HEK293 (cell line): Measurements from ENCODE around the gene KIAA0513.

Source experiments
- CTCF ChIA-PET: fragments of 350-600 bp; formaldehyde crosslinking; extraction: SDS; loops from one replicate; lab custom pipeline; 2021; ENCODE audit warnings: antibody characterized with exemption; lab: Yijun Ruan, JAX
- POLR2A ChIA-PET: fragments of 300-600 bp; formaldehyde crosslinking; extraction: SDS; loops from one replicate; lab custom pipeline; 2020; ENCODE audit warnings: antibody characterized with exemption, inconsistent platforms; lab: Yijun Ruan, JAX
- H3K27ac ChIP-seq: fragments of 200-500 bp; sonication (Bioruptor generic); 2 replicates; pipeline ENCODE4 v1.5.1; 2014; ENCODE audit warnings: low read depth, low read length, control low read depth, inconsistent platforms; ENCODE audit errors: extremely low read depth
- H3K36me3 ChIP-seq, 2 experiments: fragments of 200-500 bp in 1 of 2; sonication (Bioruptor generic) in 1 of 2; 1 replicate in 1 of 2; 2 replicates in 1 of 2; pipeline ENCODE4 v1.5.1; 2014 to 2017; ENCODE audit warnings: inconsistent platforms in 2 of 2, low read length in 2 of 2; ENCODE audit not compliant: control insufficient read depth in 2 of 2, insufficient read depth in 1 of 2
- H3K4me1 ChIP-seq: fragments of 200-500 bp; sonication (Bioruptor generic); 2 replicates; pipeline ENCODE4 v1.5.1; 2014; ENCODE audit warnings: mild to moderate bottlenecking, low read length, inconsistent platforms; ENCODE audit not compliant: control insufficient read depth, insufficient read depth
- H3K4me3 ChIP-seq: 2 replicates; pipeline ENCODE4 v1.5.1; 2011; ENCODE audit warnings: low read depth, mild to moderate bottlenecking, control low read depth, low read length, moderate library complexity
- H3K9me3 ChIP-seq: fragments of 200-500 bp; sonication (Bioruptor generic); 2 replicates; pipeline ENCODE4 v1.5.1; 2014; ENCODE audit warnings: low read depth, low read length, inconsistent platforms; ENCODE audit not compliant: control insufficient read depth, insufficient read depth
- GFI1B ChIP-seq: fragments of 450-650 bp; formaldehyde crosslinking; IDR thresholded peaks from 2 replicates; pipeline ENCODE4 v1.5.1; 2016; ENCODE audit warnings: missing biosample characterization, missing genetic modification characterization
- HOXA7 ChIP-seq: sonication (generic); formaldehyde crosslinking; IDR thresholded peaks from 2 replicates; pipeline ENCODE4 v1.8.1; 2022; ENCODE audit warnings: missing genetic modification reagents, borderline replicate concordance
- OVOL3 ChIP-seq: fragments of 450-650 bp; formaldehyde crosslinking; IDR thresholded peaks from 2 replicates; pipeline ENCODE4 v1.5.1; 2016; ENCODE audit warnings: missing biosample characterization, missing genetic modification characterization
- PRDM10 ChIP-seq: fragments of 450-650 bp; formaldehyde crosslinking; IDR thresholded peaks from 2 replicates; pipeline ENCODE4 v1.5.1; 2016; ENCODE audit warnings: missing biosample characterization, missing genetic modification characterization
- REST ChIP-seq: fragments of 450-650 bp; formaldehyde crosslinking; IDR thresholded peaks from 2 replicates; pipeline ENCODE4 v1.5.1; 2016; ENCODE audit warnings: missing biosample characterization, missing genetic modification characterization
- SCRT2 ChIP-seq: fragments of 450-650 bp; formaldehyde crosslinking; IDR thresholded peaks from 2 replicates; pipeline ENCODE4 v1.5.1; 2016; ENCODE audit warnings: missing biosample characterization, missing genetic modification characterization
- SP2 ChIP-seq: fragments of 450-650 bp; formaldehyde crosslinking; IDR thresholded peaks from 2 replicates; pipeline ENCODE4 v1.5.1; 2016; ENCODE audit warnings: missing biosample characterization, missing genetic modification characterization
- YY2 ChIP-seq: fragments of 450-650 bp; formaldehyde crosslinking; IDR thresholded peaks from 2 replicates; pipeline ENCODE4 v1.5.1; 2016; ENCODE audit warnings: missing biosample characterization, missing genetic modification characterization
- ZBTB20 ChIP-seq: fragments of 450-650 bp; formaldehyde crosslinking; IDR thresholded peaks from 2 replicates; pipeline ENCODE4 v1.5.1; 2016; ENCODE audit warnings: missing biosample characterization, missing genetic modification characterization
- ZBTB21 ChIP-seq: fragments of 450-650 bp; formaldehyde crosslinking; IDR thresholded peaks from 2 replicates; pipeline ENCODE4 v1.5.1; 2017; ENCODE audit warnings: missing biosample characterization, missing genetic modification characterization
- ZBTB26 ChIP-seq: fragments of 450-650 bp; formaldehyde crosslinking; optimal IDR thresholded peaks from 2 replicates; pipeline ENCODE3; 2016; ENCODE audit warnings: missing biosample characterization, mild to moderate bottlenecking, missing genetic modification characterization
- ZFHX2 ChIP-seq: fragments of 450-650 bp; formaldehyde crosslinking; conservative IDR thresholded peaks from 2 replicates; pipeline ENCODE4 v1.5.1; 2016; ENCODE audit warnings: missing biosample characterization, missing genetic modification characterization
- ZNF155 ChIP-seq: fragments of 450-650 bp; formaldehyde crosslinking; IDR thresholded peaks from 2 replicates; pipeline ENCODE4 v1.5.1; 2016; ENCODE audit warnings: missing biosample characterization, missing genetic modification characterization
- ZNF24 ChIP-seq: fragments of 450-650 bp; formaldehyde crosslinking; IDR thresholded peaks from 2 replicates; pipeline ENCODE4 v1.5.1; 2016; ENCODE audit warnings: missing biosample characterization, missing genetic modification characterization
- ZNF324 ChIP-seq: fragments of 450-650 bp; formaldehyde crosslinking; IDR thresholded peaks from 2 replicates; pipeline ENCODE4 v1.5.1; 2016; ENCODE audit warnings: missing biosample characterization, missing genetic modification characterization
- ZNF391 ChIP-seq: fragments of 450-650 bp; formaldehyde crosslinking; IDR thresholded peaks from 2 replicates; pipeline ENCODE4 v1.5.1; 2016; ENCODE audit warnings: low read depth, missing biosample characterization, missing genetic modification characterization, borderline replicate concordance
- ZNF398 ChIP-seq: fragments of 450-650 bp; formaldehyde crosslinking; IDR thresholded peaks from 2 replicates; pipeline ENCODE4 v1.5.1; 2017; ENCODE audit warnings: missing biosample characterization, missing genetic modification characterization
- ZNF48 ChIP-seq: fragments of 450-650 bp; formaldehyde crosslinking; IDR thresholded peaks from 2 replicates; pipeline ENCODE4 v1.5.1; 2016; ENCODE audit warnings: missing biosample characterization, missing genetic modification characterization
- ZNF513 ChIP-seq: fragments of 450-650 bp; IDR thresholded peaks from 2 replicates; pipeline ENCODE4 v1.5.1; 2018; ENCODE audit warnings: missing biosample characterization, missing genetic modification characterization
- ZNF549 ChIP-seq: fragments of 450-650 bp; IDR thresholded peaks from 2 replicates; pipeline ENCODE4 v1.5.1; 2018; ENCODE audit warnings: missing biosample characterization, missing genetic modification characterization, mild to moderate bottlenecking, inconsistent platforms, moderate library complexity
- ZSCAN18 ChIP-seq: fragments of 450-650 bp; formaldehyde crosslinking; IDR thresholded peaks from 2 replicates; pipeline ENCODE4 v1.5.1; 2016; ENCODE audit warnings: missing biosample characterization, missing genetic modification characterization

KIAA0513 gene

GRCh38 chr16:85027958-85028684, 526 bp downstream of the KIAA0513 start (continued):
- no peak for TF ChIP-seq ZSCAN18 (tag by site-specific recombination)
- TF ChIP-seq PRDM10 (tag by site-specific recombination), result peak; percentile 91
- no peak for TF ChIP-seq ZNF324
- no peak for TF ChIP-seq ZNF513 (tag by site-specific recombination)
- TF ChIP-seq YY2 (tag by site-specific recombination), result no peak
- no peak for TF ChIP-seq ZNF155 (tag by site-specific recombination)
- no peak for TF ChIP-seq ZNF398 (tag by site-specific recombination)
- no peak for TF ChIP-seq ZNF391 (tag by site-specific recombination)
- no peak for TF ChIP-seq GFI1B (tag by site-specific recombination)

- Histone ChIP-seq H3K4me3 (peak overlapping the region; percentile 20), H3K27ac (no peak overlapping the region), H3K36me3 (peaks cover 0 to 6% of the 10 kb centered on the region in 2 experiments; a peak in 1 of 3 replicates), H3K9me3 (no peaks in the 10 kb centered on the region), H3K4me1 (peaks cover 16% of the 10 kb centered on the region)
- CTCF ChIA-PET, result interaction anchor here (0.6 to 0.7 kb wide), 3 partner anchors 24 to 305 kb away, joined by 3 read pairs; no protein-coding TSS in a partner anchor
- POLR2A ChIA-PET, result interaction anchor here (0.6 to 3.3 kb wide), 3 partner anchors 13 to 27 kb away, joined by 3 to 25 read pairs (median 6); partner anchors contain the start of gene ZDHHC7
- TF ChIP-seq ZBTB26 (tag by site-specific recombination) (no peak), SP2 (tag by site-specific recombination) (0 out of 2 replicates have a peak, but pooled peaks have one; percentile 29), ZNF24 (tag by site-specific recombination) (no peak), OVOL3 (tag by site-specific recombination) (no peak), ZNF48 (tag by site-specific recombination) (no peak), ZFHX2 (tag by site-specific recombination) (peak; percentile 47; the same call in 1 of the 2 replicates), ZNF549 (tag by site-specific recombination) (no peak), ZBTB20 (no peak), REST (no peak), HOXA7 (no peak), ZBTB21 (tag by site-specific recombination) (0 out of 2 replicates have a peak, but pooled peaks have one; percentile 34), SCRT2 (tag by site-specific recombination) (no peak)
These were observed 1.3 kb downstream of the KIAA0513 start for GRCh38 chr16:85028685-85029407.
